NOMO-1 treated with DMSO at 0.1 percent for 48 hours (cell line): ENCODE measurements around the gene SGSM2.

Source experiments
- DNase-seq: peaks from one replicate; lab custom pipeline; 2025; ENCODE audit not compliant: unreplicated experiment; lab: John Stamatoyannopoulos, UW

The SGSM2 gene

GRCh38 chr17:2421315-2422147 is 84.2 kb downstream of the SGSM2 start:
- DNase-seq = no peak

- no peak for DNase-seq
These were observed 86.0 kb downstream of the SGSM2 start for GRCh38 chr17:2423271-2423670.

GRCh38 chr17:2427215-2427614 is 89.9 kb downstream of the SGSM2 start:
- DNase-seq = no peak

- DNase-seq = no peak
These were observed 90.6 kb downstream of the SGSM2 start for GRCh38 chr17:2427910-2428309.
